GM12878 (cell line): Measurements from ENCODE around the gene ADCY5. TPM values are rescaled to one million over a fixed set of nuclear protein-coding genes. Genes with fewer than 3 reads are reported as not detected.

ENCODE experiments used
- ATAC-seq: fragments of 200-7000 bp; cut with Tn5 transposase; 3 replicates; pipeline ENCODE4 v1.9.1; 2020; ENCODE audit warnings: mild to moderate bottlenecking, moderate library complexity
- BruUV-seq: library from RNA; stranded (reverse); fragments of 400-500 nt; replicated peaks from 2 replicates; lab custom pipeline; 2021; lab: Mats Ljungman, UMichigan
- CTCF ChIA-PET: fragments of 300-600 bp; sonication (Branson Sonifier 250); formaldehyde crosslinking; extraction: SDS; loops from one replicate; lab custom pipeline; 2021; ENCODE audit warnings: inconsistent platforms; lab: Yijun Ruan, JAX
- POLR2A ChIA-PET: fragments of 350-600 bp; formaldehyde crosslinking; extraction: SDS; loops from one replicate; lab custom pipeline; 2021; ENCODE audit warnings: inconsistent platforms; lab: Charles Lee
- RAD21 ChIA-PET: fragments of 300-600 bp; sonication (Branson Sonifier 250); formaldehyde crosslinking; loops from one replicate; lab custom pipeline; 2023; ENCODE audit warnings: antibody characterized with exemption; ENCODE audit not compliant: unreplicated experiment; lab: Charles Lee
- SMC1A ChIA-PET: fragments of 300-600 bp; sonication (Branson Sonifier 250); formaldehyde crosslinking; loops from one replicate; lab custom pipeline; 2023; ENCODE audit not compliant: unreplicated experiment, uncharacterized antibody; lab: Charles Lee
- DNase-seq: peaks from one replicate; pipeline ENCODE4 v3.0.0-alpha.2; 2011; ENCODE audit warnings: low read depth, low spot score
- FAIRE-seq: peaks from 3 replicates; lab custom pipeline; 2011; peaks lifted over from hg19 to GRCh38; lab: Jason Lieb, UNC
- H2AFZ ChIP-seq: 2 replicates; pipeline ENCODE4 v1.6.0; 2011; ENCODE audit warnings: low read depth, low read length, control low read depth; ENCODE audit not compliant: control insufficient read depth
- H3K27ac ChIP-seq: 2 replicates; pipeline ENCODE4 v1.5.1; 2011; ENCODE audit warnings: control low read depth; ENCODE audit not compliant: control insufficient read depth, insufficient read depth
- H3K27me3 ChIP-seq, 2 experiments: replicated peaks in 1 of 2; 2 replicates each; pipeline versions ENCODE4 v1.6.0 to v1.6.1; 2011; ENCODE audit warnings: low read length in 1 of 2; ENCODE audit not compliant: control insufficient read depth in 2 of 2, insufficient read depth in 2 of 2
- H3K36me3 ChIP-seq, 2 experiments: 2 replicates each; pipeline ENCODE4 v1.5.1; 2011; ENCODE audit warnings: low read length in 1 of 2; ENCODE audit not compliant: control insufficient read depth in 2 of 2, insufficient read depth in 2 of 2
- H3K4me1 ChIP-seq: 2 replicates; pipeline ENCODE4 v1.6.1; 2011; ENCODE audit warnings: mild to moderate bottlenecking, low read length, moderate library complexity, mixed read lengths; ENCODE audit not compliant: control insufficient read depth, insufficient read depth
- H3K4me2 ChIP-seq: 2 replicates; pipeline ENCODE4 v1.6.0; 2011; ENCODE audit warnings: control low read depth; ENCODE audit not compliant: control insufficient read depth, insufficient read depth
- H3K4me3 ChIP-seq: fragments of 200-600 bp; sonication (generic); 2 replicates; pipeline ENCODE4 v1.5.1; 2016
- H3K79me2 ChIP-seq: 2 replicates; pipeline ENCODE4 v1.6.0; 2011; ENCODE audit warnings: low read length; ENCODE audit not compliant: control insufficient read depth, insufficient read depth
- H3K9ac ChIP-seq: 2 replicates; pipeline ENCODE4 v1.8.0; 2011; ENCODE audit warnings: low read length, control low read depth, mixed read lengths; ENCODE audit not compliant: control insufficient read depth, insufficient read depth
- H3K9me3 ChIP-seq: replicated peaks from 3 replicates; pipeline ENCODE4 v1.5.1; 2011; ENCODE audit warnings: mild to moderate bottlenecking, low read length; ENCODE audit not compliant: control insufficient read depth, insufficient read depth
- H4K20me1 ChIP-seq: 2 replicates; pipeline ENCODE4 v1.6.0; 2011; ENCODE audit not compliant: control insufficient read depth, insufficient read depth
- ATF7 ChIP-seq: fragments of 450-650 bp; IDR thresholded peaks from 2 replicates; pipeline ENCODE4 v1.6.1; 2016; ENCODE audit warnings: low read depth, mild to moderate bottlenecking
- CREM ChIP-seq: IDR thresholded peaks from 2 replicates; pipeline ENCODE4 v1.6.1; 2014; ENCODE audit warnings: antibody characterized with exemption, low read depth
- HDAC6 ChIP-seq: fragments of 200-600 bp; sonication (generic); IDR thresholded peaks from one replicate; pipeline ENCODE4 v1.8.0; 2017; ENCODE audit warnings: antibody characterized with exemption; ENCODE audit not compliant: unreplicated experiment
- IKZF2 ChIP-seq, 2 experiments: fragments of 450-650 bp; IDR thresholded peaks; 2 replicates each; pipeline ENCODE4 v1.6.1; 2017; ENCODE audit warnings: mild to moderate bottlenecking in 2 of 2, moderate library complexity in 2 of 2
- MEF2A ChIP-seq: IDR thresholded peaks from 2 replicates; pipeline ENCODE4 v1.6.1; 2011; ENCODE audit warnings: low read depth, mild to moderate bottlenecking, low read length, moderate library complexity; ENCODE audit not compliant: insufficient read depth
- PAX5 ChIP-seq: IDR thresholded peaks from 2 replicates; pipeline ENCODE4 v1.6.1; 2011; ENCODE audit warnings: low read depth, low read length, borderline replicate concordance
- SKIL ChIP-seq: fragments of 450-650 bp; IDR thresholded peaks from 2 replicates; pipeline ENCODE4 v1.6.1; 2017; ENCODE audit warnings: mild to moderate bottlenecking, low read depth, inconsistent platforms; ENCODE audit not compliant: poor library complexity, severe bottlenecking
- ZNF592 ChIP-seq: fragments of 450-650 bp; IDR thresholded peaks from 2 replicates; pipeline ENCODE4 v1.6.1; 2017; ENCODE audit warnings: mild to moderate bottlenecking, moderate library complexity
- ZSCAN29 ChIP-seq: fragments of 450-650 bp; IDR thresholded peaks from 2 replicates; pipeline ENCODE4 v1.6.1; 2017; ENCODE audit warnings: mild to moderate bottlenecking, moderate library complexity
- WGBS: methylation state at CpG from one replicate; pipeline ENCODE4 v1.1.6; 2016; ENCODE audit warnings: low lambda C conversion rate; ENCODE audit not compliant: insufficient replicate concordance, insufficient coverage; ENCODE audit errors: missing lambda C conversion rate; 5-methylcytosine and 5-hydroxymethylcytosine counted together
- in situ Hi-C: fragments of 300-500 bp; cut with MboI; formaldehyde crosslinking; loops from 9 replicates; pipeline ENCODE4 v1.14.3; 2018; ENCODE audit warnings: mixed read lengths
- intact Hi-C: fragments of 100-400 bp; cut with micrococcal nuclease; formaldehyde crosslinking; loops from one replicate; pipeline ENCODE4 v1.14.2; 2022; ENCODE audit not compliant: unreplicated experiment
- polyA plus RNA-seq, 11 experiments: library from polyadenylated mRNA; depleted of rRNA in 4 of 11; unstranded in 6 of 11; stranded (reverse) in 5 of 11; fragments of >200 nt; fragmentation: Nextera tagmentation in 4 of 11; fragmentation: Illumina TruSeq in 1 of 11; extraction: Ambion mirVana in 4 of 11; extraction: Trizol in 1 of 11; gene quantifications; 1 replicate in 1 of 11; 2 replicates in 10 of 11; pipeline versions ENCODE4 v1.2.1 to v1.2.3, GENCODE V29; 2011 to 2016; ENCODE audit warnings: inconsistent platforms in 2 of 11, missing spikeins in 2 of 11, low read depth in 1 of 11
- total RNA-seq, 4 experiments: library from RNA; depleted of rRNA in 3 of 4; stranded (reverse); fragments of >200 nt in 3 of 4; fragmentation: Illumina TruSeq in 1 of 4; extraction: Trizol in 1 of 4; gene quantifications; 2 replicates each; pipeline versions ENCODE4 v1.2.1 to v1.2.3, GENCODE V29; 2013 to 2021
- TF ChIP-seq, protein P1 (sequence below): fragments of 450-650 bp; IDR thresholded peaks from 2 replicates; pipeline ENCODE4 v1.6.1; 2016; ENCODE audit warnings: mild to moderate bottlenecking

Gene ADCY5
- total and polyA plus RNA-seq, 10 of the 15 experiments (the other 5 are each of a cell fraction or from before 2014, with no cell fraction given) = under 0.01 to 0.24 (median 0.02) TPM; not detected in 4

DNA sequence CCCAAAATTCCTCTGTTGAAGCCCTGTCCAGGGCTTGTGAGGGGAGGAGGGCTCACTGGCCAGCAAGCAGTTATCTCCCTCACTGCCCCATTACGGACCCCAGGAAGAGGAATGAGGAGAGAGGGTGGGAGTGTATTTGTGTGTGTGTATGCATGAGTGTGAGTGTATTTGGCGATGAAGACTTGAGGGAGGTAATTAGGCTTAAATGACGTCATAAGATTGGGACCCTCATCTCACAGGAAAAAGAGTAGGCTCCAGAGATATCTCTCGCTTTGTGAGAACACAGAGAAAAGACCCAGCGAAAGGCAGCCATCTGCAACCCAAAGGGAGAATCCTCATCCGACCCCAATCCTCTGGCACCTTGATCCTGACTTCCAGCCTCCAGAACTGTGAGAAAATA lies 32.2 kb downstream of the ADCY5 start:
- in situ Hi-C loops (no loop called here), intact Hi-C loops (no loop called here)
- TF ChIP-seq PAX5 = no peak
- peak; percentile 57 for TF ChIP-seq ATF7
- Histone ChIP-seq H3K79me2 (no peaks in the 10 kb centered on the region), H3K27ac (no peak overlapping the region), H3K4me2 (no peak overlapping the region), H3K27me3 (peaks cover 0 to 4% of the 10 kb centered on the region in 2 experiments; a peak in 2 of 4 replicates), H3K36me3 (no peaks in the 10 kb centered on the region; a peak in 1 of 4 replicates), H3K9me3 (no peaks in the 10 kb centered on the region), H3K9ac (no peak overlapping the region), H3K4me3 (no peak overlapping the region), H3K4me1 (no peaks in the 10 kb centered on the region), H2AFZ (no peak overlapping the region), H4K20me1 (no peaks in the 10 kb centered on the region)
- no peak for DNase-seq
- RAD21 ChIA-PET = no interaction called here
- SMC1A ChIA-PET = no interaction called here
- 32% methylated on average over 6 of the region's 6 CpGs for WGBS
- no peak for FAIRE-seq
- CTCF ChIA-PET = no interaction called here
- ATAC-seq = no peak
- POLR2A ChIA-PET = no interaction called here
- no TSS peak for BruUV-seq

DNA sequence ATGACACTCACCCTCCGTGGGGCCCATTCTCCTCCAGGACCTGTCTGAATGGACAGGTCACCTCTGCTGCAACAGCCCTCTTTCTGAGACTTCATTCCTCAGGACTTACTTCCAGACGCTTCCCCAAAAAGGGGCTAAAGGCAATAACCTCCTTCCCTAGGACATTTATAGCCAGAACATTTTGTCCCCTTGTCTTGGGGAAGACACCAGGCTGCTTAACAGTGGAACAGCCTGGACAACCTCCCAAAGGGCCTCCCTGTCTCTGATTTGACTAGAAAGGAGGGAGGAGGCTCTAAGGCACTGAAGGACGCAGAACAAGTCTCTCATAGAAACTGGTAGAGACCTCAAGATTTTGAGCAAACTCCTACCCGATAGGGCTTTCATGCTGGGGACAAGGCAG lies 32.7 kb downstream of the ADCY5 start:
- no peaks in the 10 kb centered on the region for H3K79me2 ChIP-seq
- H3K27me3 ChIP-seq = peaks cover 0 to 4% of the 10 kb centered on the region in 2 experiments; a peak in 2 of 4 replicates
- no peak overlapping the region for H3K27ac ChIP-seq
- CTCF ChIA-PET = no interaction called here
- no peaks in the 10 kb centered on the region for H3K9me3 ChIP-seq
- no peak overlapping the region for H2AFZ ChIP-seq
- FAIRE-seq (no peak), DNase-seq (no peak), ATAC-seq (no peak)
- in situ Hi-C loops = no loop called here
- H3K4me1 ChIP-seq = no peaks in the 10 kb centered on the region
- RAD21 ChIA-PET = no interaction called here
- H4K20me1 ChIP-seq = no peaks in the 10 kb centered on the region
- H3K4me3 ChIP-seq = no peak overlapping the region
- H3K4me2 ChIP-seq = no peak overlapping the region
- no peaks in the 10 kb centered on the region; a peak in 1 of 4 replicates for H3K36me3 ChIP-seq
- POLR2A ChIA-PET = no interaction called here
- 29% methylated on average over 4 of the region's 4 CpGs for WGBS
- BruUV-seq = no TSS peak
- intact Hi-C loops = no loop called here
- SMC1A ChIA-PET = no interaction called here
- H3K9ac ChIP-seq = no peak overlapping the region
- TF ChIP-seq, protein P1, sequence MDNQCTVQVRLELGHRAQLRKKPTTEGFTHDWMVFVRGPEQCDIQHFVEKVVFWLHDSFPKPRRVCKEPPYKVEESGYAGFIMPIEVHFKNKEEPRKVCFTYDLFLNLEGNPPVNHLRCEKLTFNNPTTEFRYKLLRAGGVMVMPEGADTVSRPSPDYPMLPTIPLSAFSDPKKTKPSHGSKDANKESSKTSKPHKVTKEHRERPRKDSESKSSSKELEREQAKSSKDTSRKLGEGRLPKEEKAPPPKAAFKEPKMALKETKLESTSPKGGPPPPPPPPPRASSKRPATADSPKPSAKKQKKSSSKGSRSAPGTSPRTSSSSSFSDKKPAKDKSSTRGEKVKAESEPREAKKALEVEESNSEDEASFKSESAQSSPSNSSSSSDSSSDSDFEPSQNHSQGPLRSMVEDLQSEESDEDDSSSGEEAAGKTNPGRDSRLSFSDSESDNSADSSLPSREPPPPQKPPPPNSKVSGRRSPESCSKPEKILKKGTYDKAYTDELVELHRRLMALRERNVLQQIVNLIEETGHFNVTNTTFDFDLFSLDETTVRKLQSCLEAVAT = no peak
- TF ChIP-seq CREM (no peak), IKZF2 (IDR thresholded peaks at IDR 0.05) (no peak), MEF2A (no peak), ZSCAN29 (no peak), SKIL (no peak), HDAC6 (no peak), ZNF592 (no peak)
